ENCODE data around the gene GRIA4.

The GRIA4 gene

DNA sequence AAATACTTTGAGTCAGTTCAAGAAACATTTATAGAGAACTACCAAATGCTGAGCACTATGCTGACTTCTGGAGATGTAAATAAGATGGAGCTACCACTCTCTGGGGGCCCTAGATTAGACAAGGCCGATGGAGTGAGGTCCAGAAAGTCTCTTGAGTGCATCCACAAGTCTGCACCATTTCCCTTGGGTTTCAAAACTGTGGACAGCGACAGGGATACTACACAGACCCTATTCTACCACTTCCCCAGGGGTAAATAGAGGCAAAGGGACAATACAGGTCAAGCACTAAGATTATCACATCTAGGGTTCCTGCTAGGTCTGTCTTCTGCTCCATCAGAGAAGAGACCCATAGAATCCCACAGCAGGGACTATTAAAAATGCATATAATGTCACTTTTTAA, 183.2 kb downstream of the GRIA4 start:
- DNase-seq = no peak

DNA sequence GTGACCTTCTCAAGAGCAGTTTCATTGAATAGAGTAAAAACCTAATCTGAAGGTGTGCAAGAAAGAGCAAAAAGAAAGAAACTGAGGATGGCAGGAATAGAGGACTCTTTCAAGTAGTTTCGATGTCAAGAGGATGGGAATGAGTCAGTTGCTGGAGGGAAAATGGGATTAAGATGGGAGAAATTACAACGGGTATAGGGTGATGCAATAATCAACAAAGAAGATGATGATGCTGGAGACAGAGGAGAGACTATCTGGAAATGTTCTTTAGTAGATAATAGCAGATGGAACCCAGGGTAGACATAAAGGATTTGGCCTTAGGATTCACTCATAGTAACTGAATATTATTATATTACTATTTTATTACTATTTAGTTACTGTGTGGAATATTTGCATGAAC, 189.4 kb downstream of the GRIA4 start:
- DNase-seq = no peak

DNA sequence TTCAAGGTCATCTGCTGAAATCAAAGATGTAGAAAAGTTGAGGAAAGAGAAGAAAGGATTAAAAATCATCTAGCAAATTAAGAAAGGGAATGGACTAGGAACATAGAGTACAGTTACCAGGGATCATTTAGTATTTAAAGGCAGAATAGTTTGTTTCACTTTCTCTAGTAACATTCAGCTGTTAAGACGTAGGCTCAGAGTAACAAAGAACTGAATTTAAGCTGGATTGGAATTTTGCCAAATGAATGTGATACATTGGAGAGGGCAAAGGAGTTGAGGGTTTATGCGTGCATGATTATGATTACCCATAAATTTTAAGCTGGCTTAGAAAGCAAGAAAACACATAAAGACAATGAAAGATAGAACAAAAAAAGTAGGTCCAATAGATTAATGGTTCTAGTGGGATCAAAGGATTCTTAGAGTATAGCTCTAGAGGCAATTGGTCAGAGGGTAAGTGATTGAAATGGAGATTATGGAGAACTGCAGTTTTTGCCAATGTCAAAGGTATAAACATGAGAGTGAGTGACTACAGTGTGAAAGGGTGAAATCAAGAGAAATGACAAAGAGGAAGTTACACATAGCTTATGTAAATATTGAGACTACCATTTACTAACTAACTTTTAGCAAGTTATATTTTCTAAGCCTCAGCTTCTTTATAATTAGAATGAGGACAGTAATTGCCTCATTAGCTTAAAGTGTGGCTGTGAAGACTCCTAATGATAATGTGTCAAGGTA, 190.0 kb downstream of the GRIA4 start:
- DNase-seq = no peak

DNA sequence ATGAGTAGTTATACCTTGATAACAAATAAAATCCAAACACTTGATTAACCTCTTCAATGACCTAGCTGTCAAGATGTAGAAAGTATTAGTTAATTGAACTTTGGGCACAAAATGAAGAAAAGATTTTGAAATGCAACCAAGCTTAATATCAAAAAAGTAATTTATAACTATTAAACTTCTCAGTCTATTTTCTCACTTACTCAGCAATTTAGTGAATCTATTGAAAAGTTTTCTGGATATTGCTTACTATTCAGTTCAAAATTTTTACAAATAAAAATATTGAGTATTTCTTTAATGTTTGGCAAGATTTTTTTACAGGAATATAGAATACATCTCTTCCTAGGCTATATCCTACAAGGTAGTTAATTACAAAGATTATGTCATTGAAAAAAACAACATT, 192.5 kb downstream of the GRIA4 start:
- no peak for DNase-seq

DNA sequence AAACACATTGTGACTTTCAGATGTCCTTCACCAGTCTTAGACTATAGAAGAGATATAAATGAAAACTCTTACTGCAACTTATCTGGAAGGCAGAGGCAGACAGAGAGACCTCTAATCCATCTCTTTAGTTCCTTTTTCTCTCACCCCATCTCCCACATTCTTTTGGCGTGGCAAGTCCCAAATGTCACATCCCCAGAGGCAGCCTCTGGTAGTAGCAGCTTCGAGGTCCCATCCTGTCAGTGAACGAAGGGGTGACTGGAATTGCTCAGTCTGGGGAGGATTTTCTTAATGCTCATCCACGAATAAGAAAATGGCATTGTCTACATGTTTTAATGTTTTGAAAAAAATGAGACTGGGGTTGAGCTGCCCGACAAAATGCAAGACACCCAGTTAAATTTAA, 201.4 kb downstream of the GRIA4 start:
- DNase-seq = no peak

DNA sequence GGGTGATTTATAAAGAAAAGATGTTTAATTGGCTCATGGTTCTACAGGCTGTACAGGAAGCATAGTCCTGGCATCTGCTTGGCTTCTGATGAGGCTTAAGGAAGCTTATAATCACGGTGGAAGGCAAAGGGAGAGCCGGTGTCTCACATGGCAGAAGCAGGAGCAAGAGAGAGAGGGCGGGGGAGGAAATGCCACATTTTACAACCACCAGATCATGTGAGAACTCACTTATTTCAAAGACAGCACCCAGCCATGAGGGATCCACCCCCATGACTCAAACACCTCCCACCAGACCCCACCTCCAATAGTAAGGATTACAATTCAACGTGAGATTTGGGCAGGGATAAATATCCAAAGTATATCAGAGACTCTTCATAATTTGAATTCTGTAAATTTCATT, 211.5 kb downstream of the GRIA4 start:
- DNase-seq = no peak

DNA sequence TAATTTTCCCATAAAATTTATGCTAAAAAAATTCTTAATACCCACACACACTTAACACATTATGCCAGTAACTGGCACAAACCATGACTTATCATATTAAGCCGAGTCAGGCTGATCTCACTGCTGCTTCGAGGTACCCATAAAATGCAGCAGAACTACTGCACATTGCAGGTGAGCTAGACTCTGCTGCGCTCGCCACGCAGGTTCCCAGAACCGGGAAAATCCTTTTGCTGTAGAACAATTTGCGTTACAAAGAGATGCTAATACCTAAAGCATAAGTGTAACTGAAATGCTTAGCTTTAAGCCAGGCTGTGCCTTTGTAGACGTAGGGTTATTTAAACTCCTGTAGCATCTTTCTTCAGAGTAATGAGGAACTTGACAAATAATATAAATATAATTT, 211.9 kb downstream of the GRIA4 start:
- DNase-seq = no peak

DNA sequence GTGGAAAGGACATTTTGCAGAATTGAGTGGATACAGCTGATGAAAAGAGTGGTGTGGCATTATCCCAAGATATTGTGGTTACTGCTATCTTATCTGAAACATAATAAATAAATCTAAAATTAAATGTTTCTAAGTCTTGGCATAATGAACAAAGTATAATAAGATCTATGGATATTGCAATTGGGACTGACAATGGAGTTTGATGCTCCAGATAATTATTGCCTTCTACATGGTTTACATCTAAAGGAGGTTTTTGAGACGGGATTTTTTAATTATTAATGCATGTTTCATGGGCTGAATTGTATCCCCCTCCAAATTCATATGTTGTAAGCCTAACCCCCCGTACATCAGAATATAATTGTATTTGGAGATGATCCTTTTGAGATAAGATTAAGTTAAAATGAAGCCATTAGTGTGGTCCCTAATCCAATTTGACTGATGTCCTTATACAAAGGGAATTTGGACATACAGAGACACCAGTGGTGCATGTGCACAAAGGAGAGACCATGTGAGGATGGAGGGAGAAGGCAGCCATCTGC, 213.7 kb downstream of the GRIA4 start:
- no peak for DNase-seq

DNA sequence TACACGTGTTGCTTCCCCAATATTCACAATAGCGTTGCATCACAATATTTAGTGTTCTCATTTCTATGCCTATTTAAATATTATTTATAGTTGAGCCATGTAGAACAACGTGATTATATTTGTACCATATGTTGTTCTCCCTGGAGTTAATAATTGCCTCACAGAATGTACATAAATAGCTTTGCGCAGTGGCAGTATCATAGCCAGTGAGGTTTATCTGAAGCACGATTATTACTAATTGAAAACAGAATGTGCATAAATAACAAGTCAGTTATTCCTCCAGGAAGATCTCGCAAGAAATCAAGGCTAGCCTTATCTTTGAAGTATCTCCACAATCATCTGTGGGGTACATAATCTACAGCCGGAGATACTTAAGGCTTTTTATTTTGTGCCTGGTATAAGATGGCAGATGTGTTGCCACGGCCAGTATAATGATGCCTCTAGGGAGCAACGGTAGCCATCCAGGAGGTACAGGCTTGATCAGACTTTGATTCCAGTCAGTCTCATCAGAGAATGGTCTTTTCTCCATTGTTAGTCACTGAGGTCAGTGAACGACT, 214.7 kb downstream of the GRIA4 start:
- DNase-seq = no peak

DNA sequence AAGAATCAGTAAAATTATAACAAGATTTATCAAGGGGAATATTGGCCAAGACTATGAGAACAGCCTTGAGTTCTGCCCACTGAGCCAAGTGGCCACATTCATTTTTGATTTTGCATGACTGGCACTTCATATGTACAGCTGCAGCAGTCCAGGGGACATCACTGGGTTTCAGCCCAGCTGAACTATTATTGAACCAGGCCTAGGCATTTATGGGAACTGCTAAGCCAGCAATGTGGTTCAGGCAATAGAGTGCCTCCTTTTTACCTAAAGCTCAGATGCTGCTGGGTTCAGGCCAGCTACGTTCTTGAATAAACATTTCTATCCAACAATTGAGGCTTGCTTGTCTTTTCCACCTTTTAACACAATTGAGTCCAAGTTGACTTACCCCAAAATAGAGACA, 215.3 kb downstream of the GRIA4 start:
- no peak for DNase-seq

DNA sequence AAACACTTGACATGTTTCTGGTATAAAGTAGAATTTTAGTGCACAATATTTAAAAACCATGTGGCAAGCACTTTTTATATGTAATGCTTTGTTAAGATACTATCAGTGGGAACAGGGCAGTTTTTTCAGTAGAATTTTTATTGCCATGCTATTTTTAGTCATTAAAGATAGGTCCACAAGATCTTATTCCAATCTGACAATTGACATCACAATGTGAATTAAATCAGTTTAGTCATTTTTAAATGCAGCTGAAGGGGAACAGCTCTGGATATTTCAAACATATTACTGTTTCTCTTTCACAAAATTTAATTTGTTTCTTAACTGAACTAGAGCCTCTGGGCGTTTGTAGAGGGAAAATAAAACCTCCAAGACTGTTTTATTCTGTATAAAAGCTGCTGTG, 218.0 kb downstream of the GRIA4 start:
- no peak for DNase-seq

DNA sequence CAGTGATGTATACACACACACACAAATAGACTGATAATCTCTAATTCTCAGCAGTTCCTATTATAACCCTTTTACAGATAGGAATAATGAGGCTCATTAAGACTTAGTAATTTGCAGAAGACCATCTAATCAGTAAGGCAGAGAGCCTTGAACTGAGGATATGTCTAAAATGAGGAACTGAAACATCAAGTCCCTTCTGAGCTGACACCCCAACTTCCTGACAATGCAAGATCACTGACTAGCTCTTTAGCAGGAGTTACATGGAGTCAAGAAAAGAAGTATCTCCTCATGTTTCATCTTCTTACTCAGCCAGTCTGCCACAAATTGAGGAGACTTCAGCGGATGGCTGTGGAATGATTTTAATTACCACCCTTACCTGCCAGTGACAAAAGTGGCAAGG, 219.2 kb downstream of the GRIA4 start:
- DNase-seq = no peak

DNA sequence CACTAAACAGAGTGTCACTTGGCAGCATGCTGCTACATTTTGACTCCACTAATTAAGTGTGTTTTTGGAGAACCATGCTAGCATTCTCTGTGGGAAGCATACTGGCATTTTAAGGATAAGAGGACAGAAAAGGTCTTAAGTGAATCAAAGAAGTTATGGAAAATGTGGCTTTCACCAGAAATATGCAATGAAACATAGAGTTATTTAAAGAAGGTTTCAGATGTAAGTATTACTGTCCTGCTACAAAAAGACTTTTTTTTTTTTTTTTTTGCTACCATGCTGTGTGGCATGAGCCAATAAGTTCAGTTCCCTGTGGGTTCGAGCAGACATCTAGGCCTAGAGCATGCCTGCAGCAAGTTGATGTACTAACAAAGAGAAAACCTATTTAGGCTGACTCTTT, 224.6 kb downstream of the GRIA4 start:
- DNase-seq = no peak

DNA sequence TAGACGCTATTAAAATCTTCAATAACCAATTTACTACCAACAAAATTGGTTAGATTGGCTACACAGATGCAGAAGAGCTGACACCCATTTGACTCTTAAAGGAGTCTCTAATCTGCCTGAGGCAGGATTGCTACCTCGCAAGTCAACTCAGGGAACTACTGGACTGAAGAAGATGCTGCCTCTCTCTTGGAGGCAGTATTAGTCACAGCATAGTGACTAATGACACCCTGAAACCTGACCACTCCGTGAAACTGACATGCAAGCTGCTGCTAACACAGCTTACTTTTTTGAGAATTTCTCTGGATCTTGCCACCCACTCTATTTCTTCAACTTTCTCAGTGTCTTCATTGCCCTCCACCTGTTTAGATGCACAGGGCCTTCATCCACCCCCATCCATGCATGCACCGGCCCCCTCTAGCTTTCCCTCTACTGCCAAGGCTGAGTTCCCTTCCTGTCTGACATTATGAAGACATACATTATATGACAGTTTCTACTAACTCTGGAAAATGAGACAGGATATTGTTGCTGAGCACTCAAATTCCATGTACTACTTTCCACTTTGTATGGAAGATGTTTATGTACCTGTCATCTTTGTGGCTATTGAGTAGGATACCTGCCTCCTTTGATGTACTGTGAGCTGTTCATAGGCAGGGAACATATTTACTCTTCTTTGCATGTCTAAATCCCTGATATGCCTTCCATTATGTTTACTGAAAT, 229.0 kb downstream of the GRIA4 start:
- DNase-seq = no peak

DNA sequence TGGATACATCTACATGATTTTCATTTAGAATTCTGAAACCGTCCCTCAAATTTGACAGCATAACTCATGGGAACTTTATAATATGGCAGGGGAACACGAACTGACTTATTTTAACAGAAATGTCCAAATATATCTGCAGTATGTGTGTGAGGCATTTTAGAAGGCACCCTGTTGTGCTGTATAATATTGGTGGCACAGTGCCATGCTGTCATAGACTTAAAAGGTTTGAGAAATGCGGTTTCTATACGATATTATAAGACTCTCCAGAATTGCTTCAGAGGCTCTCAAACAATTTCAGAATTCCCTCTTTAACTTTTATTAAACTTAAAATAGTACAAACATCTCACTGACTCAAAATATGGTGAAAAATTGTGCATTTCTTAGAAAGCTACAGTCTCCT, 230.5 kb downstream of the GRIA4 start:
- no peak for DNase-seq

DNA sequence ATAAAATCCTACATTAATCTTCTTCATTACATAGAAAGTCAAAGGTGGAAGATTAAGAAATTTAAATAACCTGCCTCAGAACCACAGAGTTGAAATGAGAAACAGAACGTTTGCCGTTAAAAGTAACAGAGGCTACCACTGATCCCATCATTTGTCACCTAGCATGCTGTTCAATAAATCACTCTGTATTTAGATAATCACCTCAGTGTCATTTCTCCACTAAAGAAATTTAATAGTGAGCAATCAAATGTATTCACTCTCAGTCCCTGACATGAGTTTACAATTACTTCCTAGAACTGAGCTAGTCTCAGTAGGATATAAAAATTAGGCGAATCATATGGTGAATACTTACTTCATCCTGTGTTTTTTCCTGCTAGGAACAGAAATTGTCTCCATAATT, 242.5 kb downstream of the GRIA4 start:
- DNase-seq = no peak

DNA sequence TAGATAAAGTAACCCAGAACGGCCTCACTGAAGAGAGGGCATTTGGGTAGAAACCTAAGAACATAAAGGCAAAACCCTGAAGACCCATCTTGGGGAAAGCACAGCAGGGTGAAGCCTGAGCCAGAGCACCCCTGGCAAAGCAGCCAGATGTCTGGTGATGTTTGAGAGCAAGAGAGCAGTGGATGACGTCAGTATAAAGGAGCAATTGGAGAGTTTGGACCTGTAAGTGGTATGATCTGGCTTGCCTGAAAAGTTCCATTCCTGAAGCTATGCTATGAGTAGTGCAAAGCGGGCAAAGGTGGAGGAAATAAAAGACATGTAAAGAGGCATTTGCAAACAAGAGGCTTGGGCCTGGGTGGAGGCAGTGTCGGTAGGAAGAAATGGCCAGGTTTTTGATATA, 244.4 kb downstream of the GRIA4 start:
- no peak for DNase-seq

DNA sequence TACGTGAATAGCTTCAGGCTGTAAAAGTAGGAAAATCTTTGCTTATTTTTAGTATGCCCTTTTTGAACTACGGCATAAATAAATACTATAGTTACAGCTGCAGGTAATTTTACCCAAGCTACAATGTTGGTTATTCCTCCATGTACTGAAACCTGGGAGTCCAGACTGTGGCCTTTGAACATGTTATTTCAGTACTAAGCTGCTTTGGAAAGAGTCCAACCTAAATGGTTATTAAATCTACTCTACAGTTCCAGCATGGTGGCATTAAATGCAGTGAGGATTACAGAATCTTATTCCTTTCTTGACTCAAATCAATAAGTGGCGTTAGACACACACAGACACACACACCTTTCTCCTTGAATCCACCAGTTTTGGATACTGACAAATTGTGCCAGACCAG, 247.1 kb downstream of the GRIA4 start:
- no peak for DNase-seq

DNA sequence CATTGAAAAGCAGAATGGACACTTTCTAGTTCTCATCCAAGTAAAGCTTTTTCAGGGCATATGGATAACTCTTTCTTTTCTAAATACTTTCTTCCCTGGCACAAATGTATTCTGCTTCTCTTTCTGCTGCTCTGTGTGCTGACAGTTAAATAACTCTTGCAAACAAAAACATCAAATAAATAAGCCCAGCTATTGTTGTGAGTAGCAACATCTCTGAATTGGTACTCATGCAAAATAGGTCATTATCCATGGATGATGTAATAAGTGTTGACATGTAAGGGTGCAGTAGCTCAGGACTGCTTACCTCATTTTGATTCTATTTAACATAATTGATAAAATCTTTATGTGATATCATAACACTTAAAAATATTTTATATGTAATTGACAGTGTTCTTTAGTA, 247.9 kb downstream of the GRIA4 start:
- DNase-seq = no peak

DNA sequence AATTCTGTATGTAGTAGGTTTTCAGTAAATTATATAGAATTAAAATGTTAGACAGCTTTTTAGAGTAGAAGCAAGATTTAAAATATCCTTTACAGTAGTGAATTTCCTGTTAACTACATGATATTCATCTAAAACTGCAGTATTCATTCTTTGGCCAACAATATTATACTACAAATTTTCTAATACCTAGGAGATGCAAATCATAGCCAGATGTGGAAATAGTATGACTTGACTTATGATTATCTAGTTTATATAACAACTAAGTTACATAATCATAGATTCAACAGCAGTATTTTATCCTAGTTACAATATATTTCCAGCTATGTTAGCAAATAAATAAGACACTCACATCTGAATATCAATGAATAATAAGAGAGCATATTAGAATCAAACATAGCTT, 249.0 kb downstream of the GRIA4 start:
- DNase-seq = no peak

DNA sequence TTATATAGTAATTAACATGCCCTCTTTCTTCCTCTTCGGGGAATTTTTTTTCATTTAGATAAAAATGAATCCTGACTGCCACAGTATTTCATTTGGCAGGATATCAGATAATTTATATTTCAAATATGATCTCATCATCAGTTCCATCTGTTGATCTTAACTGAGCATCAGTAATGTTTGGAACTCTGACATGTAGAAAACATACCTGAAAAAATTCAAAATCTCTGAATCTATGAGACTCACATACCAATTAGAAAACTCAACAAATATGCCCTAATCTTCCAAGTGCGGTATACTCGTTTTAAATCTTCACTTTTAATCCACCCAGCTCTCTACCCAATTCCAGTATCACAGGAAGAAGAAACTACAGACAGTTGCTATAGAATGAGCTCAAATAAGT, 250.2 kb downstream of the GRIA4 start:
- DNase-seq = no peak

DNA sequence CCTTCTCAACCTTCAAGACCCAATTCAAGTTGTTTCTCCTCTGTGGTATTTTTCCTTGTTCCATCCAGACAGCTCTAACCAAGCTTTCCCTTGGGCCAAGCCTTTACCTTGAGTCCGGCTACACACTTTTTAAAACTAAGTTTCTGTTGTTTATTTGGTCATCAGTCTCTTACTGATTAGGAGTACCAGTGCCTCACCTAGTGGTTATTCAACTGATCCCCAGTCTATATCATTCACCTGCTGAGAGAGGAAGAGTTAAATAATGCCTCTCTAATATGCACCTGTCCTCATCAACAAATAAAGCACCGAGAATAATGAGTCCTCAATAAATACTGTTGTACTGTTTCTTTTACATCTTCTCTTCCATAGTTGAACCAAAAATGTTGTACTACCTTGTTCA, 251.4 kb downstream of the GRIA4 start:
- no peak for DNase-seq

DNA sequence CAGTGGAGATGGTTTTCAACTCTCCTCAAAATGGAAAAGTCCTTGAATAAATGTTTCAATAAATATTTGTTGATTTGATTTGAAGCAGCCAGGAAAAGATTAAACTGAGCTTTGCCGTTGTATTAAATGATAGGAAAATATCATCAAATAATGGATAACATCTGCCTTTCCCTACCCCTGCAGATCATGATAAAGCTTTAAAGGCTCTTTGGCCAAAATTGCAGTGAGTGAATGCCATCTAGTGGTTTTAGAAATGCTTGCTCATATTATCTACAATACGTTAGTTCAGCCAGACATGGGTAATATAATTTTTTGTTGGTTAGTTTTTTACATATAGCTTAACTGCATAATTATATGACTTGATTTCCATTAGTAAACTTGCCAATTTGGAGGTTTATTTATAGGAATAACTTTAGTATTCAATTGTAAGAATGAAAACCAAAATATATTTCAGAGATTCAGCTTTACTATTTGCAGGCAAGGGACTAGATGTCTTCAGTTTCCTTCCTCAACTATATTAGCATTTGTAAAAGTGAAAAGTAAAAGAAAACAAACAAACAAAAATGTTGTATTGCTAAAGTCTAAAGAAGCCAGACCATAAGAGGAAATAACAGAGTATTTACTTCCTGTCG, 253.0 kb downstream of the GRIA4 start:
- no peak for DNase-seq

DNA sequence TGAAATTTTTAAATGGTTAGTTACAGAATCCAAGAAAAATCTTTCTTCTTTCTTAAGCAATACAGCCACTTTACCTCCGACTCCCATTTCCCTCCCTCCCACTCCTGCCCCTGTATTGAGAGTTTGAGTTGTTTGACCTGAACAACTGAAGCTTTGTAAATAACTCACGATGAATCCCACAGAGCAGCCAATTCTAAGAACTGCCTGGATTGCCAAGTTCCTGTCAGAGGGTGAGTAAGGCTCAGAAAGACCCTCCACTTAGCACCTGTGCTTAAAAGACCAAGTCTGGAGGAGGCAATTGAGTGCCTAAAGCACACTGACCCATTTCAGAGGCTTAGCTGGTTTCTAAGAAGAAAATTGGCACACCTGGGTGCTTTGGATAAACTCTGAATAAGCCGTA, 253.7 kb downstream of the GRIA4 start:
- no peak for DNase-seq

All from CD4-positive, alpha-beta T cell treated with Interleukin-6 for 4 hours (primary cell).